ENCODE measurements around the gene PAAF1. TPM values are rescaled to one million over a fixed set of nuclear protein-coding genes. Genes with fewer than 3 reads are reported as not detected.

PAAF1 gene
- total RNA-seq, 4 donors from 2014 or later = 2.2 to 11.8 (median 4.4) TPM

DNA sequence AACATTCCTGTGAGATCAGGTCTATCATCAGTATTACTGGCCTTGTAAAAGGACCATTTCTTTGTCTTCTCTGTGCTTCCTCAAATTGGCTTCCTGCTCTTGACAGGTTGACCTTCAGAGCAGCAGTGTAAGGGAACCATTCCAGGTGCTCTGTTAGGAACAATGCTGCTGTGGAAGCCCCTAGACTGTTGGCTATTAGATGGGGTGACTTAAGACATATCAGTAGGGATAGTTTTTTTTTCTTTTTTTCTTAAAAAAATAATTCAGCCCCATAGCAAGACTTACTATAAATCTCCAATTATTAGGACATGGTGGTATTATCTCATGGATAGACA, 37.7 kb upstream of the PAAF1 start:
- Histone ChIP-seq H3K9me3 (no peaks in the 10 kb centered on the region), H3K36me3 (no peaks in the 10 kb centered on the region), H3K27me3 (no peaks in the 10 kb centered on the region), H3K4me1 (no peaks in the 10 kb centered on the region), H3K4me3 (no peak overlapping the region), H3K27ac (no peak overlapping the region)
- no peak for ATAC-seq
- DNase-seq = no peak
- in situ Hi-C loops (cut with MboI; ENCODE audit: low sequenced_read_pairs in 4 of 4) = no loop called here
- intact Hi-C loops (cut with DNase I; ENCODE audit: low total_unique reads) = no loop called here
- no peak for TF ChIP-seq POLR2A (IDR thresholded peaks at IDR 0.05)
- TF ChIP-seq, protein P1, sequence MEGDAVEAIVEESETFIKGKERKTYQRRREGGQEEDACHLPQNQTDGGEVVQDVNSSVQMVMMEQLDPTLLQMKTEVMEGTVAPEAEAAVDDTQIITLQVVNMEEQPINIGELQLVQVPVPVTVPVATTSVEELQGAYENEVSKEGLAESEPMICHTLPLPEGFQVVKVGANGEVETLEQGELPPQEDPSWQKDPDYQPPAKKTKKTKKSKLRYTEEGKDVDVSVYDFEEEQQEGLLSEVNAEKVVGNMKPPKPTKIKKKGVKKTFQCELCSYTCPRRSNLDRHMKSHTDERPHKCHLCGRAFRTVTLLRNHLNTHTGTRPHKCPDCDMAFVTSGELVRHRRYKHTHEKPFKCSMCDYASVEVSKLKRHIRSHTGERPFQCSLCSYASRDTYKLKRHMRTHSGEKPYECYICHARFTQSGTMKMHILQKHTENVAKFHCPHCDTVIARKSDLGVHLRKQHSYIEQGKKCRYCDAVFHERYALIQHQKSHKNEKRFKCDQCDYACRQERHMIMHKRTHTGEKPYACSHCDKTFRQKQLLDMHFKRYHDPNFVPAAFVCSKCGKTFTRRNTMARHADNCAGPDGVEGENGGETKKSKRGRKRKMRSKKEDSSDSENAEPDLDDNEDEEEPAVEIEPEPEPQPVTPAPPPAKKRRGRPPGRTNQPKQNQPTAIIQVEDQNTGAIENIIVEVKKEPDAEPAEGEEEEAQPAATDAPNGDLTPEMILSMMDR (IDR thresholded peaks at IDR 0.05 in 4 of 5, conservative IDR thresholded peaks at IDR 0.05 in 1 of 5) = no peak

DNA sequence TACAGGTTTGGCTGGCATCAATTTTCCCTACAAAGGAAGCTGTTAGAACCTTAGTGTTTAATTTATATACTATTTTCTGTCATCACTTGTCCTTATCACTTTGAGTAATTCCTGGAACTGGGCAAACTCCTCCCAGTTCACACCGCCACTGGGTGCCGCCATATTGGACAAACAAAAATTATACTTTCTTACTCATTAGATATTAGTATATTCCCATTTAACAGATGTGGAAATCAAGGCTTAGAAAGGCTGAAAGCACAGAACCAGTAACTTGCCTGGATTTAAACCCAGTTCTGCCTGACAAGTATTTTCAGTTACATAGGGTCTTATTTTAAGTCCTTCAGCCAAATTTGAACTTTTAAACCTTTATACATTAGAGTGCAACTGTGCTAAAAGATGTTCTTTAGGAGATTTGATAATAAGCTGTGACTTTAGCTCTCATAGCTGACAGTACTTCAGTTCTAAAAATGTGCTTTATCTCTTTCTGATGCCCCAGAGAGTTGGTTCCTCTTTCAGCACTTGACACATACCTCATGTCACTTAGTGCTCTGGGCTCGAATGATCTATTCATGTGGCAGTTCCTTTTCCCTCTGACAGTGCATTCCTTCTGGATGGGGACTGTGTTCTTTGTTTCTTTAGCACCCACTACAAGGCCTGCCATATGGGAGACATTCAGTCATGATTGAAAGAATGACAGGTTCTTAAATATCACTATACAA, 25.6 kb upstream of the PAAF1 start:
- in situ Hi-C loops (cut with MboI; ENCODE audit: low sequenced_read_pairs in 4 of 4) = no loop called here
- TF ChIP-seq, protein P1 (IDR thresholded peaks at IDR 0.05 in 4 of 5, conservative IDR thresholded peaks at IDR 0.05 in 1 of 5) = no peak
- no peak for TF ChIP-seq POLR2A (IDR thresholded peaks at IDR 0.05)
- ATAC-seq (no peak), DNase-seq (no peak)
- Histone ChIP-seq H3K9me3 (no peaks in the 10 kb centered on the region), H3K27me3 (no peaks in the 10 kb centered on the region), H3K27ac (no peak overlapping the region), H3K4me1 (no peaks in the 10 kb centered on the region), H3K36me3 (no peaks in the 10 kb centered on the region), H3K4me3 (no peak overlapping the region)
- intact Hi-C loops (cut with DNase I; ENCODE audit: low total_unique reads) = no loop called here

DNA sequence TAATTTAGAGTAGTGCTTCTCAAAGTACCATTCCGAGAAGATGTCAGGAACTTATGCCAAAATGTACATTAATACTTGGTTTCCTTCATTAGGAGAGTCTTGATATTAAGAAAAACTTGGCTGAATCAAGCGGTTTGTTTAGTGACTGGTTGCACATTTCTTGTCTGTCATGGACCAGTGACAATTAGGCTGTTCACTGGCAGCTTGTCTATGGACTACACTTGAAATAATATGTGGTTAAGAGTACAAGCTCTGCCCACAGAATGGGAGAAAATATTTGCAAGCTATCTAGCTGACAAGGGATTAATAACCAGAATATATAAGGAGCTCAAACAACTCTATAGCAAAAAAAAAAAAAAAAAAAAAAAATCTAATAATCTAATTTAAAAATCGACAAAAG, 24.8 kb upstream of the PAAF1 start:
- H3K4me1 ChIP-seq = no peaks in the 10 kb centered on the region
- H3K36me3 ChIP-seq = no peaks in the 10 kb centered on the region
- intact Hi-C loops (cut with DNase I; ENCODE audit: low total_unique reads) = no loop called here
- H3K27ac ChIP-seq = no peak overlapping the region
- H3K27me3 ChIP-seq = no peaks in the 10 kb centered on the region
- in situ Hi-C loops (cut with MboI; ENCODE audit: low sequenced_read_pairs in 4 of 4) = no loop called here
- H3K4me3 ChIP-seq = no peak overlapping the region
- TF ChIP-seq POLR2A (IDR thresholded peaks at IDR 0.05) = no peak
- TF ChIP-seq, protein P1 (IDR thresholded peaks at IDR 0.05 in 4 of 5, conservative IDR thresholded peaks at IDR 0.05 in 1 of 5) = no peak
- H3K9me3 ChIP-seq = no peaks in the 10 kb centered on the region
- no peak for ATAC-seq
- DNase-seq = no peak

DNA sequence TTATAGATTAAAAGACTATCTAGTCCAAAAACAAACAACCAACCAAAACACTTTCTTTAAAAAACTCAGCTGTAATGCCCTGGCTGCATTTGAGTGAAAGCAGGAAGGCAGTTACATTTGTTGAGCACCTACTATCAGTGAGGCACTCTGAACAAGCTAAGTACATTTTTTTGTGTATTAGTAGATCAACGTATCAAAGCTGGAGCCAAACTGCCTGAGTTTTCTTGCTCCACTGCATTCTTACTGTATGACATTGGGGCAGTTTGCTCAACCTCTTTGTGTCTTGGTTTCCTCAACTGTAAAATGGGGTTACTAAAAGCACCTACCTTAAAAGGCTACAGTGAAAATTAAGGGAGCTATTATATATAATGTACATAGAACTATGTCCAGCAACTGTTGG, 22.1 kb upstream of the PAAF1 start:
- H3K36me3 ChIP-seq = peaks cover 0 to 3% of the 10 kb centered on the region in 2 donors
- no peaks in the 10 kb centered on the region for H3K9me3 ChIP-seq
- H3K27ac ChIP-seq = no peak overlapping the region
- in situ Hi-C loops (cut with MboI; ENCODE audit: low sequenced_read_pairs in 4 of 4) (no loop called here), intact Hi-C loops (cut with DNase I; ENCODE audit: low total_unique reads) (no loop called here)
- ATAC-seq (no peak), DNase-seq (no peak)
- no peaks in the 10 kb centered on the region for H3K4me1 ChIP-seq
- H3K4me3 ChIP-seq = no peak overlapping the region
- TF ChIP-seq, protein P1 (IDR thresholded peaks at IDR 0.05 in 4 of 5, conservative IDR thresholded peaks at IDR 0.05 in 1 of 5) = no peak
- TF ChIP-seq POLR2A (IDR thresholded peaks at IDR 0.05) = no peak
- no peaks in the 10 kb centered on the region for H3K27me3 ChIP-seq
